ENCODE results near the gene DEPDC5.

DNA sequence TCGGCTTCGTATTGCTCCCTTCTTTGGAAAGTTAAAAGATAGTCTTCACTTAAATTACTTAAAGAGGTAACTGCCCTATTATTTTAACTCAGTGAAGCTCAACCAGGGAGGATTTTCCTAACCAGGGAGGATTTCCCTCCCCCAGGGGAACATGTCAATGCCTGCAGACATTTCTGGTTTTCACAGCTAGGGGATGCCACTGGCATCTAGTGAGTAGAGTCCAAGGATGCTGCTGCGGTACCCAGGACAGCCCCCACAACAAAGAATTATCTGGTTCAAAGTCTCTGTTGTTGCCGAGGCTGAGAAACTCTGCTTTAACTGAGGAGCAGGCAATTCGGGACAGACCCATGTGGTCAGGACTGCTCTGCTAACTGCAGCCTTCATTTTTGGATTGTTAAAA is 82.2 kb downstream of the DEPDC5 start:
- TF ChIP-seq, protein P1, sequence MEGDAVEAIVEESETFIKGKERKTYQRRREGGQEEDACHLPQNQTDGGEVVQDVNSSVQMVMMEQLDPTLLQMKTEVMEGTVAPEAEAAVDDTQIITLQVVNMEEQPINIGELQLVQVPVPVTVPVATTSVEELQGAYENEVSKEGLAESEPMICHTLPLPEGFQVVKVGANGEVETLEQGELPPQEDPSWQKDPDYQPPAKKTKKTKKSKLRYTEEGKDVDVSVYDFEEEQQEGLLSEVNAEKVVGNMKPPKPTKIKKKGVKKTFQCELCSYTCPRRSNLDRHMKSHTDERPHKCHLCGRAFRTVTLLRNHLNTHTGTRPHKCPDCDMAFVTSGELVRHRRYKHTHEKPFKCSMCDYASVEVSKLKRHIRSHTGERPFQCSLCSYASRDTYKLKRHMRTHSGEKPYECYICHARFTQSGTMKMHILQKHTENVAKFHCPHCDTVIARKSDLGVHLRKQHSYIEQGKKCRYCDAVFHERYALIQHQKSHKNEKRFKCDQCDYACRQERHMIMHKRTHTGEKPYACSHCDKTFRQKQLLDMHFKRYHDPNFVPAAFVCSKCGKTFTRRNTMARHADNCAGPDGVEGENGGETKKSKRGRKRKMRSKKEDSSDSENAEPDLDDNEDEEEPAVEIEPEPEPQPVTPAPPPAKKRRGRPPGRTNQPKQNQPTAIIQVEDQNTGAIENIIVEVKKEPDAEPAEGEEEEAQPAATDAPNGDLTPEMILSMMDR (IDR thresholded peaks at IDR 0.05; ENCODE audit: low read depth, low read length, poor library complexity, severe bottlenecking): no peak
- TF ChIP-seq EZH2phosphoT487 (IDR thresholded peaks at IDR 0.05; ENCODE audit: borderline replicate concordance, low read length): no peak
